ENCODE measurements around the gene ANKS3.

DNA sequence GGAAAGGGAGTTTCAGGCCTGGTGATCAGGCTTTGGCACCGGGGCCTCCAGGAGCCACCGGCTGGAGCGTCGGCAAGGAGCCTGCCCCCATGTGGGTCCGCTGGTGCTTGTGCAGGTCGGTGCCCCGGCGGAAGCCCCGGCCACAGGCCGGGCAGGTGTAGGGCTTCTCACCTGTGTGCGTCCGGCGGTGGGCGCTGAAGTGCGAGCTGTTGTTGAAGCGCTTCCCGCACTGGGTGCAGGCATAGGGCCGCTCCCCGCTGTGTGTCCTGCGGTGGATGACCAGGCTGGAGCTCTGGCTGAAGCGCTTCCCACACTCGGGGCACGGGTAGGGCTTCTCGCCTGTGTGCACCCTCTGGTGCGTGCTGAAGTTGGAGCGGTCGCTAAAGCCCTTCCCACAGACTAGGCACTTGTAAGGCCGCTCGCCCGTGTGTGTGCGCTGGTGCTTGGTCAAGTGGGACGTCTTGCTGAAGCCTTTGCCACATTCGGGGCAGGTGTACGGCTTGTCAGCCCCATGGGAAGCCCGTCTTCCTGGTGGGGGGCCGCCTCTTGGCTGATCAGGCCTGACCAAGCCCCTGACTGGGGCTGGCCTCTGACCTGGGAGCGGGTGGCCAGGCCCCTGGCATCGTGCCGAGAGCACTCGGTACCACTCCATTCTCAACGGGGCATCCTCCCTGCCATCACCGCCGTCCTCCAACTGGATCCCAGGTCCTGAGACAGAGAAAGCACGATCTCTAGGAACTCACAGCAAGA lies 18.5 kb upstream of the ANKS3 start:
- TF ChIP-seq POLR2A (IDR thresholded peaks at IDR 0.05), result no peak
- TF ChIP-seq, protein P1, sequence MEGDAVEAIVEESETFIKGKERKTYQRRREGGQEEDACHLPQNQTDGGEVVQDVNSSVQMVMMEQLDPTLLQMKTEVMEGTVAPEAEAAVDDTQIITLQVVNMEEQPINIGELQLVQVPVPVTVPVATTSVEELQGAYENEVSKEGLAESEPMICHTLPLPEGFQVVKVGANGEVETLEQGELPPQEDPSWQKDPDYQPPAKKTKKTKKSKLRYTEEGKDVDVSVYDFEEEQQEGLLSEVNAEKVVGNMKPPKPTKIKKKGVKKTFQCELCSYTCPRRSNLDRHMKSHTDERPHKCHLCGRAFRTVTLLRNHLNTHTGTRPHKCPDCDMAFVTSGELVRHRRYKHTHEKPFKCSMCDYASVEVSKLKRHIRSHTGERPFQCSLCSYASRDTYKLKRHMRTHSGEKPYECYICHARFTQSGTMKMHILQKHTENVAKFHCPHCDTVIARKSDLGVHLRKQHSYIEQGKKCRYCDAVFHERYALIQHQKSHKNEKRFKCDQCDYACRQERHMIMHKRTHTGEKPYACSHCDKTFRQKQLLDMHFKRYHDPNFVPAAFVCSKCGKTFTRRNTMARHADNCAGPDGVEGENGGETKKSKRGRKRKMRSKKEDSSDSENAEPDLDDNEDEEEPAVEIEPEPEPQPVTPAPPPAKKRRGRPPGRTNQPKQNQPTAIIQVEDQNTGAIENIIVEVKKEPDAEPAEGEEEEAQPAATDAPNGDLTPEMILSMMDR (IDR thresholded peaks at IDR 0.05), result no peak
- TF ChIP-seq POLR2AphosphoS5 (IDR thresholded peaks at IDR 0.05), result no peak
